CD4-positive, alpha-beta T cell (primary cell): ENCODE measurements around the gene PNPLA7. TPM values are rescaled to one million over a fixed set of nuclear protein-coding genes. Genes with fewer than 3 reads are reported as not detected.

Experiments used
- ATAC-seq: fragments of 200-7000 bp; cut with Tn5 transposase; one replicate; pipeline ENCODE4 v1.10.0; 2022; ENCODE audit warnings: mild to moderate bottlenecking; ENCODE audit not compliant: poor library complexity
- CTCF ChIA-PET: fragments of 350-600 bp; sonication (Branson Sonifier 250); formaldehyde crosslinking; loops from one replicate; lab custom pipeline; 2021; ENCODE audit warnings: antibody characterized with exemption, inconsistent platforms; lab: Charles Lee
- POLR2A ChIA-PET: fragments of 350-600 bp; sonication (Branson Sonifier 250); formaldehyde crosslinking; loops from one replicate; lab custom pipeline; 2021; ENCODE audit warnings: antibody characterized with exemption, inconsistent platforms; lab: Charles Lee
- DNase-seq, 14 experiments: peaks; one replicate each; pipeline ENCODE4 v3.0.0-alpha.2; 2013 to 2020; ENCODE audit warnings: mixed read lengths in 2 of 14
- H3K27ac ChIP-seq, 2 donors: one replicate each; pipeline versions ENCODE4 v1.5.1 to v1.7.0; 2013; ENCODE audit warnings: low read length in 2 of 2, low read depth in 1 of 2, mild to moderate bottlenecking in 1 of 2
- H3K27me3 ChIP-seq, 2 experiments: 1 replicate in 1 of 2; 2 replicates in 1 of 2; pipeline versions ENCODE4 v1.6.1 to v1.7.0; 2013; ENCODE audit warnings: low read length in 2 of 2, control low read depth in 1 of 2, mild to moderate bottlenecking in 1 of 2, moderate library complexity in 1 of 2; ENCODE audit not compliant: insufficient read depth in 2 of 2, control insufficient read depth in 1 of 2
- H3K36me3 ChIP-seq: one replicate; pipeline ENCODE4 v1.6.1; 2013; ENCODE audit warnings: low read length, control low read depth; ENCODE audit not compliant: insufficient read depth
- H3K4me1 ChIP-seq: one replicate; pipeline ENCODE4 v1.6.1; 2013; ENCODE audit warnings: low read length, control low read depth; ENCODE audit not compliant: insufficient read depth
- H3K4me3 ChIP-seq: one replicate; pipeline ENCODE4 v1.5.1; 2013; ENCODE audit warnings: mild to moderate bottlenecking, low read length, moderate library complexity
- H3K9me3 ChIP-seq, 2 experiments: 1 replicate in 1 of 2; 2 replicates in 1 of 2; pipeline versions ENCODE4 v1.6.1 to v1.7.0; 2013; ENCODE audit warnings: low read length in 2 of 2, mild to moderate bottlenecking in 2 of 2, control low read depth in 1 of 2, moderate library complexity in 1 of 2; ENCODE audit not compliant: control insufficient read depth in 1 of 2, insufficient read depth in 1 of 2
- H3K27ac Mint-ChIP-seq: one replicate; pipeline ENCODE4 v1.8.0; 2020; ENCODE audit warnings: mixed read lengths
- H3K27me3 Mint-ChIP-seq: one replicate; pipeline ENCODE4 v1.8.0; 2021; ENCODE audit warnings: mixed read lengths
- H3K36me3 Mint-ChIP-seq: one replicate; pipeline ENCODE4 v1.8.0; 2021; ENCODE audit warnings: low read depth, mixed read lengths
- H3K4me1 Mint-ChIP-seq: one replicate; pipeline ENCODE4 v1.8.0; 2021; ENCODE audit warnings: low read depth, mixed read lengths
- H3K4me3 Mint-ChIP-seq: one replicate; pipeline ENCODE4 v1.8.0; 2020; ENCODE audit warnings: mild to moderate bottlenecking, mixed read lengths
- H3K9me3 Mint-ChIP-seq: one replicate; pipeline ENCODE4 v1.8.0; 2020; ENCODE audit warnings: mixed read lengths
- intact Hi-C, 2 experiments: fragments of 100-400 bp; cut with DNase I in 1 of 2; cut with micrococcal nuclease in 1 of 2; formaldehyde crosslinking; loops; one replicate each; pipeline versions ENCODE4 v1.15.1 to v1.9.0; 2023 to 2025; cut with DNase I, micrococcal nuclease
- total RNA-seq, 174 experiments: library from RNA in 2 of 174; stranded (reverse) in 2 of 174; gene quantifications; one replicate each; pipeline ENCODE4 v1.2.3 and lab custom pipeline; 2021 to 2026
- TF ChIP-seq, protein P1 (sequence below): fragments of 200-600 bp; IDR thresholded peaks from one replicate; pipeline ENCODE4 v1.8.0; 2022; ENCODE audit warnings: antibody characterized with exemption, mild to moderate bottlenecking

Gene PNPLA7
- total RNA-seq, 2 experiments from 2014 or later = 7.8 to 8.4 TPM

- no peaks in the 10 kb centered on the region for H3K9me3 ChIP-seq
- CTCF ChIA-PET = no interaction called here
- Mint-ChIP-seq H3K27me3 (no peaks in the 10 kb centered on the region), H3K9me3 (no peaks in the 10 kb centered on the region), H3K27ac (no peak overlapping the region), H3K4me1 (peaks cover 4% of the 10 kb centered on the region), H3K36me3 (no peaks in the 10 kb centered on the region), H3K4me3 (no peak overlapping the region)
- no peak overlapping the region for H3K4me3 ChIP-seq
- no peaks in the 10 kb centered on the region for H3K4me1 ChIP-seq
- no peak for ATAC-seq
- POLR2A ChIA-PET = no interaction called here
- H3K36me3 ChIP-seq = no peaks in the 10 kb centered on the region
- intact Hi-C loops = no loop called here
- H3K27me3 ChIP-seq = no peaks in the 10 kb centered on the region
- no peak for DNase-seq
- H3K27ac ChIP-seq = no peak overlapping the region
- TF ChIP-seq, protein P1, sequence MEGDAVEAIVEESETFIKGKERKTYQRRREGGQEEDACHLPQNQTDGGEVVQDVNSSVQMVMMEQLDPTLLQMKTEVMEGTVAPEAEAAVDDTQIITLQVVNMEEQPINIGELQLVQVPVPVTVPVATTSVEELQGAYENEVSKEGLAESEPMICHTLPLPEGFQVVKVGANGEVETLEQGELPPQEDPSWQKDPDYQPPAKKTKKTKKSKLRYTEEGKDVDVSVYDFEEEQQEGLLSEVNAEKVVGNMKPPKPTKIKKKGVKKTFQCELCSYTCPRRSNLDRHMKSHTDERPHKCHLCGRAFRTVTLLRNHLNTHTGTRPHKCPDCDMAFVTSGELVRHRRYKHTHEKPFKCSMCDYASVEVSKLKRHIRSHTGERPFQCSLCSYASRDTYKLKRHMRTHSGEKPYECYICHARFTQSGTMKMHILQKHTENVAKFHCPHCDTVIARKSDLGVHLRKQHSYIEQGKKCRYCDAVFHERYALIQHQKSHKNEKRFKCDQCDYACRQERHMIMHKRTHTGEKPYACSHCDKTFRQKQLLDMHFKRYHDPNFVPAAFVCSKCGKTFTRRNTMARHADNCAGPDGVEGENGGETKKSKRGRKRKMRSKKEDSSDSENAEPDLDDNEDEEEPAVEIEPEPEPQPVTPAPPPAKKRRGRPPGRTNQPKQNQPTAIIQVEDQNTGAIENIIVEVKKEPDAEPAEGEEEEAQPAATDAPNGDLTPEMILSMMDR = no peak
These were observed 61.9 kb downstream of the PNPLA7 start for GRCh38 chr9:137488327-137488653.

- no peaks in the 10 kb centered on the region for H3K36me3 Mint-ChIP-seq
- TF ChIP-seq, protein P1 = no peak
- H3K9me3 ChIP-seq = no peaks in the 10 kb centered on the region
- no peaks in the 10 kb centered on the region for H3K4me1 ChIP-seq
- no peak overlapping the region for H3K27ac ChIP-seq
- H3K9me3 Mint-ChIP-seq = no peaks in the 10 kb centered on the region
- ChIA-PET POLR2A (no interaction called here), CTCF (no interaction called here)
- H3K27me3 ChIP-seq = no peaks in the 10 kb centered on the region
- intact Hi-C loops = no loop called here
- ATAC-seq (no peak), DNase-seq (no peak)
- no peak overlapping the region for H3K27ac Mint-ChIP-seq
- H3K4me1 Mint-ChIP-seq = peaks cover 4% of the 10 kb centered on the region
- H3K4me3 ChIP-seq = no peak overlapping the region
- no peaks in the 10 kb centered on the region for H3K27me3 Mint-ChIP-seq
- H3K4me3 Mint-ChIP-seq = no peak overlapping the region
- no peaks in the 10 kb centered on the region for H3K36me3 ChIP-seq
These were observed 62.5 kb downstream of the PNPLA7 start for GRCh38 chr9:137487454-137488326.

- no peak overlapping the region for H3K27ac ChIP-seq
- DNase-seq (no peak), ATAC-seq (no peak)
- intact Hi-C loops = no loop called here
- ChIA-PET CTCF (no interaction called here), POLR2A (interaction anchor here (0.6 kb wide), 1 partner anchor 1525 kb away, joined by 3 read pairs; the partner anchor contains the start of gene UBAC1)
- H3K4me1 ChIP-seq = no peaks in the 10 kb centered on the region
- H3K36me3 Mint-ChIP-seq = no peaks in the 10 kb centered on the region
- H3K4me1 Mint-ChIP-seq = peaks cover 9% of the 10 kb centered on the region
- no peaks in the 10 kb centered on the region for H3K27me3 ChIP-seq
- no peaks in the 10 kb centered on the region for H3K27me3 Mint-ChIP-seq
- no peak overlapping the region for H3K27ac Mint-ChIP-seq
- H3K36me3 ChIP-seq = no peaks in the 10 kb centered on the region
- TF ChIP-seq, protein P1 = no peak
- no peaks in the 10 kb centered on the region for H3K9me3 ChIP-seq
- no peaks in the 10 kb centered on the region for H3K9me3 Mint-ChIP-seq
- no peak overlapping the region for H3K4me3 ChIP-seq
- no peak overlapping the region for H3K4me3 Mint-ChIP-seq
These were observed 63.4 kb downstream of the PNPLA7 start for GRCh38 chr9:137486545-137487453.
